GM12892 (cell line): ENCODE results near the gene SMOC2.

ENCODE experiments used
- POLR2A ChIP-seq: IDR thresholded peaks from 2 replicates; pipeline ENCODE4 v1.6.1; 2011; ENCODE audit warnings: low read depth, low read length, control low read depth
- POLR2AphosphoS5 ChIP-seq: IDR thresholded peaks from 2 replicates; pipeline ENCODE4 v1.6.1; 2011; ENCODE audit warnings: low read depth, low read length, control low read depth
- TAF1 ChIP-seq: IDR thresholded peaks from 2 replicates; pipeline ENCODE4 v1.6.1; 2011; ENCODE audit warnings: low read depth, mild to moderate bottlenecking, control low read depth, low read length, borderline replicate concordance

DNA sequence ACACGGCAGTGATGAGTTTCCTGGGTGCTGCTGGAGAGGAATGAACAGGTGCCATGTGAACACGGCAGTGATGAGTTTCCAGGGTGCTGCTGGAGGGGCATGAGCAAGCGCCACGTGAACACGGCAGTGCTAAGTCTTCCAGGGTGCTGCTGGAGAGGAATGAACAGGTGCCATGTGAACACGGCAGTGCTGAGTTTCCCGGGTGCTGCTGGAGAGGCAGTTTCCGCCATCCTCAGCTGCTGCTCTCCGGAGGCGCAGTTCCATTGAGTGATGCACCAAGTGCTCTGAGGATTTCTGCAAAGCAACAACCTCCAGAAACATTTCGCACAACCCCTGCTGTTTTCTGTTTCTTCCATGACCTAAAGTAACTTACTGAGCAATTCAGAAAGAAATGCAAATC is 155.4 kb downstream of the SMOC2 start:
- TF ChIP-seq POLR2A (no peak), POLR2AphosphoS5 (no peak), TAF1 (no peak)
